Sigmoid colon (tissue), 4 donors: ENCODE data around the gene DLEU7.

ENCODE experiments used
- CTCF ChIP-seq, 4 experiments: fragments of 450-650 bp in 3 of 4; fragments of 200-600 bp in 1 of 4; IDR thresholded peaks; one replicate each; pipeline ENCODE4 v1.5.1; 2016 to 2019; ENCODE audit warnings: antibody characterized with exemption in 4 of 4, mild to moderate bottlenecking in 3 of 4, moderate library complexity in 2 of 4
- POLR2AphosphoS5 ChIP-seq, 4 donors: sonication (generic); formaldehyde crosslinking; IDR thresholded peaks; one replicate each; pipeline ENCODE4 v1.6.1; 2017; ENCODE audit warnings: antibody characterized with exemption in 4 of 4

- TF ChIP-seq CTCF (IDR thresholded peaks at IDR 0.05): no peak
- TF ChIP-seq POLR2AphosphoS5 (IDR thresholded peaks at IDR 0.05): no peak
These were observed 47.7 kb upstream of the DLEU7 start for GRCh38 chr13:50891206-50891605.
